Measurements from ENCODE around the gene ASB10. TPM values are rescaled to one million over a fixed set of nuclear protein-coding genes. Genes with fewer than 3 reads are reported as not detected.

Gene ASB10
- total and polyA plus RNA-seq, 2 of the 13 experiments (the other 11 are each of a cell fraction or from before 2014, with no cell fraction given) = not detected

DNA sequence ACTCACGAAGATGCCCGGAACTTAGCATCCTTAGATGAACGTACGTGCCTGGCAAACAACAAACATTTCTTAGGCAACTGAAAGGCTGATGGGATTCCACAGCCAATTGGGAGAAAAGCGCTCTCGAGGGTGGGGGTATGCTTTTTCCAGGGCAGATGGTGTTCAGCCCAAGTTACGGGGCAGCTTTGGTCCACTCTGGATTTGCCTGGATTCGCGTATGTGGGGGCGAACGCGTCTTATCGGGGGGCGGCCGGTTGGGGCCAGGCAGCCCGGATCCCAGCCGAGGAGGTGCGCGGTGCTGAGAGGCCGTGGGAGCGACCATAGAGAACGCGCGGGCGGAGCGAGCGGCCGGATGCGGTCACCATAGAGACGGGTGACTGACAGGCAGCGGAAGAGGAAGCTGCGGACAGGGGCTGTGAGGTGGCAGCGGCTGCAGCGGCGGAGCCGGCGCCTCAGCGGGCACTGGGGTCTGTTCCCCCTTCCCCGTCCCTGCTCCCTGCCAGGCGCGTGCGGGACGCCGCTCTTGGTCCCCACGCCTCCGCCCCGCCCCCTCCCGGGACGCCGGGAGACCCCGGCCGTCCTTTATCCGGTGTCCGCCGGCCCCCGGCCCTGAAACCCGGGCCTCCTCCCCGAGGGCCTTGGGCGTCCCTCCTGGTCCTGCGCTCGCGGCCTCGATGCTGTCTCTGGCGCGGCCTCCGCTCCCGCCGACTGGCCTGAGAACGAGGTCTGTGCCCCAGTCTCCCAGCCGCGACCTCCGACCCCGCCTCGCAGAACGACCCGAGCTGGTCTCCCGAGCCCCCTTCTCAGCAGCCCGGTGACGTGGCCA lies 45.3 kb upstream of the ASB10 start, which contains the start of gene CHPF2 (continued):
- TF ChIP-seq GLMP (CRISPR knock-in tag; IDR thresholded peaks at IDR 0.05; ENCODE audit: borderline replicate concordance) (no peak), BHLHE40 (IDR thresholded peaks at IDR 0.05; ENCODE audit: low read length) (no peak), SIN3B (IDR thresholded peaks at IDR 0.05; ENCODE audit: low read length) (no peak), SIN3A (IDR thresholded peaks at IDR 0.05; ENCODE audit: borderline replicate concordance, low read depth, low read length) (peak; percentile 90; the same call in 1 of the 2 replicates), ZNF850 (CRISPR knock-in tag; conservative IDR thresholded peaks at IDR 0.05) (no peak), IKZF4 (CRISPR knock-in tag; IDR thresholded peaks at IDR 0.05; ENCODE audit: borderline replicate concordance, low read depth, not compliant biosample characterization) (no peak), ZNF576 (CRISPR knock-in tag; IDR thresholded peaks at IDR 0.05) (no peak), RAD51 (IDR thresholded peaks at IDR 0.05; ENCODE audit: borderline replicate concordance) (no peak), RBAK (CRISPR knock-in tag; IDR thresholded peaks at IDR 0.05) (no peak), GTF3A (CRISPR knock-in tag; conservative IDR thresholded peaks at IDR 0.05) (no peak), ZMAT3 (CRISPR knock-in tag; conservative IDR thresholded peaks at IDR 0.05) (no peak)
- TF ChIP-seq, protein P1, sequence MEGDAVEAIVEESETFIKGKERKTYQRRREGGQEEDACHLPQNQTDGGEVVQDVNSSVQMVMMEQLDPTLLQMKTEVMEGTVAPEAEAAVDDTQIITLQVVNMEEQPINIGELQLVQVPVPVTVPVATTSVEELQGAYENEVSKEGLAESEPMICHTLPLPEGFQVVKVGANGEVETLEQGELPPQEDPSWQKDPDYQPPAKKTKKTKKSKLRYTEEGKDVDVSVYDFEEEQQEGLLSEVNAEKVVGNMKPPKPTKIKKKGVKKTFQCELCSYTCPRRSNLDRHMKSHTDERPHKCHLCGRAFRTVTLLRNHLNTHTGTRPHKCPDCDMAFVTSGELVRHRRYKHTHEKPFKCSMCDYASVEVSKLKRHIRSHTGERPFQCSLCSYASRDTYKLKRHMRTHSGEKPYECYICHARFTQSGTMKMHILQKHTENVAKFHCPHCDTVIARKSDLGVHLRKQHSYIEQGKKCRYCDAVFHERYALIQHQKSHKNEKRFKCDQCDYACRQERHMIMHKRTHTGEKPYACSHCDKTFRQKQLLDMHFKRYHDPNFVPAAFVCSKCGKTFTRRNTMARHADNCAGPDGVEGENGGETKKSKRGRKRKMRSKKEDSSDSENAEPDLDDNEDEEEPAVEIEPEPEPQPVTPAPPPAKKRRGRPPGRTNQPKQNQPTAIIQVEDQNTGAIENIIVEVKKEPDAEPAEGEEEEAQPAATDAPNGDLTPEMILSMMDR (CRISPR knock-in tag; IDR thresholded peaks at IDR 0.05) = no peak
- TF ChIP-seq, protein P2, sequence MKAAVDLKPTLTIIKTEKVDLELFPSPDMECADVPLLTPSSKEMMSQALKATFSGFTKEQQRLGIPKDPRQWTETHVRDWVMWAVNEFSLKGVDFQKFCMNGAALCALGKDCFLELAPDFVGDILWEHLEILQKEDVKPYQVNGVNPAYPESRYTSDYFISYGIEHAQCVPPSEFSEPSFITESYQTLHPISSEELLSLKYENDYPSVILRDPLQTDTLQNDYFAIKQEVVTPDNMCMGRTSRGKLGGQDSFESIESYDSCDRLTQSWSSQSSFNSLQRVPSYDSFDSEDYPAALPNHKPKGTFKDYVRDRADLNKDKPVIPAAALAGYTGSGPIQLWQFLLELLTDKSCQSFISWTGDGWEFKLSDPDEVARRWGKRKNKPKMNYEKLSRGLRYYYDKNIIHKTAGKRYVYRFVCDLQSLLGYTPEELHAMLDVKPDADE (CRISPR knock-in tag; IDR thresholded peaks at IDR 0.05) = no peak
- TF ChIP-seq, protein P3, sequence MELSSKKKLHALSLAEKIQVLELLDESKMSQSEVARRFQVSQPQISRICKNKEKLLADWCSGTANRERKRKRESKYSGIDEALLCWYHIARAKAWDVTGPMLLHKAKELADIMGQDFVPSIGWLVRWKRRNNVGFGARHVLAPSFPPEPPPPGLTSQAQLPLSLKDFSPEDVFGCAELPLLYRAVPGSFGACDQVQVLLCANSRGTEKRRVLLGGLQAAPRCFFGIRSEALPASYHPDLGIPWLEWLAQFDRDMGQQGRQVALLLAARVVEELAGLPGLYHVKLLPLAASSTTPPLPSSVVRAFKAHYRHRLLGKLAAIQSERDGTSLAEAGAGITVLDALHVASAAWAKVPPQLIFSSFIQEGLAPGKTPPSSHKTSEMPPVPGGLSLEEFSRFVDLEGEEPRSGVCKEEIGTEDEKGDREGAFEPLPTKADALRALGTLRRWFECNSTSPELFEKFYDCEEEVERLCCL (CRISPR knock-in tag; IDR thresholded peaks at IDR 0.05; ENCODE audit: borderline replicate concordance) = no peak
- TF ChIP-seq, protein P4, sequence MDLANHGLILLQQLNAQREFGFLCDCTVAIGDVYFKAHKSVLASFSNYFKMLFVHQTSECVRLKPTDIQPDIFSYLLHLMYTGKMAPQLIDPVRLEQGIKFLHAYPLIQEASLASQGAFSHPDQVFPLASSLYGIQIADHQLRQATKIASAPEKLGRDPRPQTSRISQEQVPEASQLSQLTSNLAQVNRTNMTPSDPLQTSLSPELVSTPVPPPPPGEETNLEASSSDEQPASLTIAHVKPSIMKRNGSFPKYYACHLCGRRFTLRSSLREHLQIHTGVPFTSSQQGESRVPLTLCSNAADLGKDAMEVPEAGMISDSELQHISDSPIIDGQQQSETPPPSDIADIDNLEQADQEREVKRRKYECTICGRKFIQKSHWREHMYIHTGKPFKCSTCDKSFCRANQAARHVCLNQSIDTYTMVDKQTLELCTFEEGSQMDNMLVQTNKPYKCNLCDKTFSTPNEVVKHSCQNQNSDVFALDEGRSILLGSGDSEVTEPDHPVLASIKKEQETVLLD (CRISPR knock-in tag; IDR thresholded peaks at IDR 0.05; ENCODE audit: low read depth) = no peak
- TF ChIP-seq, protein P5, sequence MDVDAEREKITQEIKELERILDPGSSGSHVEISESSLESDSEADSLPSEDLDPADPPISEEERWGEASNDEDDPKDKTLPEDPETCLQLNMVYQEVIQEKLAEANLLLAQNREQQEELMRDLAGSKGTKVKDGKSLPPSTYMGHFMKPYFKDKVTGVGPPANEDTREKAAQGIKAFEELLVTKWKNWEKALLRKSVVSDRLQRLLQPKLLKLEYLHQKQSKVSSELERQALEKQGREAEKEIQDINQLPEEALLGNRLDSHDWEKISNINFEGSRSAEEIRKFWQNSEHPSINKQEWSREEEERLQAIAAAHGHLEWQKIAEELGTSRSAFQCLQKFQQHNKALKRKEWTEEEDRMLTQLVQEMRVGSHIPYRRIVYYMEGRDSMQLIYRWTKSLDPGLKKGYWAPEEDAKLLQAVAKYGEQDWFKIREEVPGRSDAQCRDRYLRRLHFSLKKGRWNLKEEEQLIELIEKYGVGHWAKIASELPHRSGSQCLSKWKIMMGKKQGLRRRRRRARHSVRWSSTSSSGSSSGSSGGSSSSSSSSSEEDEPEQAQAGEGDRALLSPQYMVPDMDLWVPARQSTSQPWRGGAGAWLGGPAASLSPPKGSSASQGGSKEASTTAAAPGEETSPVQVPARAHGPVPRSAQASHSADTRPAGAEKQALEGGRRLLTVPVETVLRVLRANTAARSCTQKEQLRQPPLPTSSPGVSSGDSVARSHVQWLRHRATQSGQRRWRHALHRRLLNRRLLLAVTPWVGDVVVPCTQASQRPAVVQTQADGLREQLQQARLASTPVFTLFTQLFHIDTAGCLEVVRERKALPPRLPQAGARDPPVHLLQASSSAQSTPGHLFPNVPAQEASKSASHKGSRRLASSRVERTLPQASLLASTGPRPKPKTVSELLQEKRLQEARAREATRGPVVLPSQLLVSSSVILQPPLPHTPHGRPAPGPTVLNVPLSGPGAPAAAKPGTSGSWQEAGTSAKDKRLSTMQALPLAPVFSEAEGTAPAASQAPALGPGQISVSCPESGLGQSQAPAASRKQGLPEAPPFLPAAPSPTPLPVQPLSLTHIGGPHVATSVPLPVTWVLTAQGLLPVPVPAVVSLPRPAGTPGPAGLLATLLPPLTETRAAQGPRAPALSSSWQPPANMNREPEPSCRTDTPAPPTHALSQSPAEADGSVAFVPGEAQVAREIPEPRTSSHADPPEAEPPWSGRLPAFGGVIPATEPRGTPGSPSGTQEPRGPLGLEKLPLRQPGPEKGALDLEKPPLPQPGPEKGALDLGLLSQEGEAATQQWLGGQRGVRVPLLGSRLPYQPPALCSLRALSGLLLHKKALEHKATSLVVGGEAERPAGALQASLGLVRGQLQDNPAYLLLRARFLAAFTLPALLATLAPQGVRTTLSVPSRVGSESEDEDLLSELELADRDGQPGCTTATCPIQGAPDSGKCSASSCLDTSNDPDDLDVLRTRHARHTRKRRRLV (CRISPR knock-in tag; IDR thresholded peaks at IDR 0.05) = no peak
